T-helper 9 cell (primary cell): ENCODE measurements around the gene CS.
"Not testable (repeated sequence)": the region's sequence is repeated elsewhere in the genome, so short reads cannot be mapped to it uniquely, and the experiment has no call there.

ENCODE experiments used
- DNase-seq: peaks from one replicate; pipeline ENCODE4 v3.0.0-alpha.2; 2020

CS gene

GRCh38 chr12:56317675-56318074, 17.5 kb upstream of the CS start:
- DNase-seq, result no peak

DNA sequence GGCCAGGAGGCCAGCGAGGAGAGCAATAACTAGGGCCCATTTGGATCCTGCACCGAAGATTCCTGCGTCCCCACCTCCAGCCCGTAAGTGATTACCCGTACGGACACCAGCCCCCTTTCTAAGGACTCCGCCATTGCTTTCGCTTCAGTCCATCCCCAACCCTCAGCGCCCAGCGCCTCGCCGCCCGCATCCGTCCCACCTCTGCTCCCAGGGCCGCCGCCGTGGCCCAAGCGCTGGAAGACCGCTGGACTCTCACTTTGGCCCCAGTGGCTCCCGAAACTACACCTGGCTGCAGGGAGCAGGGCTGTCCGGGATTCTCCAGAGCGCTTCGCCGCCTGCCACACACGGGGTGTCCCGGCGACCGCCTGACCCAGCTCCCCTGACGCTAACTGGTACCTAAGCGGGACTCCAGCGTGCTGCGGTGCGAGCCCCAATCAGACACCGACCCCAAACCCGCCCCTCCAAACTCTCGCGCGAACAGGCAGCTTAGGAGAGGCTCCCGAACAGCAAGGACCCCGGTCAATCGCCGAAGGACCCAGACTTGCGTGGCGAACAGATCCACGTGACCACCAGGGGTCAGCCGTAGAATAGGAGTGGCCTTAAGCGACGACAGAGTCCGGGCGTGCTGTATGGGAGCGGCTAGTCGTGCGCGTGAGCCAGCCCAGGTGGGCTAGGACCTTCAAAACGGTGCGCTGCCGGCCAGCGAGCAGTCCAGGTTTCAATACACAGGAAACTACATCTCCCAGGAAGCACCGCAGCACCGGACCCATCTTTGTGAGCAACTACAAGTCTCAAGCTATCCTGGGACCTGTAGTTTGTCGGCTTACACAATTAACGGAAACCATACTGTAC, 15.7 kb upstream of the CS start, which contains the start of gene CNPY2:
Gene CNPY2, minus strand, starts transcription at position 367 of the 852 bp plus-strand sequence. CDS start 771 bp downstream, outside the sequence.
- DNase-seq, result peak; percentile 91

- DNase-seq, result no peak
Measured at GRCh38 chr12:56315249-56315621, 15.1 kb upstream of the CS start.

GRCh38 chr12:56311003-56311402, 10.9 kb upstream of the CS start:
- no peak for DNase-seq

GRCh38 chr12:56308714-56309113, 8.6 kb upstream of the CS start:
- DNase-seq, result no peak

GRCh38 chr12:56307221-56307965, 7.3 kb upstream of the CS start:
- no peak for DNase-seq

DNA sequence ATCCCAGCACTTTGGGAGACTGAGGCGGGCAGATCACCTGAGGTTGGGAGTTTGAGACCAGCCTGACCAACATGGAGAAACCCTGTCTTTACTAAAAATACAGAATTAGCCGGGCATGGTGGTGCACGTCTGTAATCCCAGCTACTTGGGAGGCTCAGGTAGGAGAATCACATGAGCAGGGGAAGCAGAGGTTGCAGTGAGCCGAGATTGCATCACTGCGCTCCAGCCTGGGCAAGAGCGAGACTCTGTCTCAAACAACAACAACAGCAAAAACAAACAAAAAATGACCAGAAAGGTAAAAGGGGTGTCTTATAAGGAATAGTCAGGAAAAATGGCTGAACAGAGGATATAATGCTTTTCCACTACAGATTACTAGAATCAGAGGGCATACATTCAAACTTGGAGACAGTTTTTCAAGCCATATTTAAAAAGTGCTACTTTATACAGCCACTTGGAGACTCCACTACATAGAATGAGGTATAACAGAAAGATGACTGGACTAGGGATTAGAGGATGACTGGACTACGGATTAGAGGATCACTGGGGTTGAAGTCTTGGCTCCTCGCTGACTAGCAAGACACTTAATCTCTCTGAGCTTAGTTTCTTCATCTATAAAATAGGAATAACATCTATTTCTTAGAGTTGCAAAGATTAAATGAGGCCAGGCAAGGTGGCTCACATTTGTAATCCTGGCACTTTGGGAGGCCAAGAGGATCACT, 4.9 kb upstream of the CS start:
- no peak for DNase-seq

- no peak for DNase-seq
Measured at GRCh38 chr12:56304276-56304675, 4.1 kb upstream of the CS start.

- no peak for DNase-seq
Measured at GRCh38 chr12:56300644-56301464, 724 bp upstream of the CS start.

- DNase-seq, result no peak
Measured at GRCh38 chr12:56299308-56299852, 750 bp downstream of the CS start.

DNA sequence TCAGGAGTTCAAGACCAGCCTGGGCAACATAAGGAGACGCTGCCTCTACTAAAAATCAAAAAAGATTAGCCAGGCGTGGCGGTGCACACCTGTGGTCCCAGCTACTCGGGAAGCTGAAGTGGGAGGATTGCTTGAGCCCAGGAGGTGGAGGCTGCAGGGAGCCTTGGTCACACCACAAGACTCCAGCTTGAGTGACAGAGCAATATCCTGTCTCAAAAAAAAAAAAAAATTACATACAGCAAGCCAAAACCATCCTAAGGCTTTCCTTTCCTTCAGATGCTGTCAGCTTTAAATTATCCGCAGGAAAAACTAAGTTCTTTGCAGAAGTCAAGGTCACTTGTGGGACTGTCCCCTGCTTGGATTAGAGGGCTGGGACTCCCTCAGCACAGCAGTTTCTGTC, 1.3 kb downstream of the CS start:
- no peak for DNase-seq

GRCh38 chr12:56297400-56297799, 2.7 kb downstream of the CS start:
- no peak for DNase-seq

DNA sequence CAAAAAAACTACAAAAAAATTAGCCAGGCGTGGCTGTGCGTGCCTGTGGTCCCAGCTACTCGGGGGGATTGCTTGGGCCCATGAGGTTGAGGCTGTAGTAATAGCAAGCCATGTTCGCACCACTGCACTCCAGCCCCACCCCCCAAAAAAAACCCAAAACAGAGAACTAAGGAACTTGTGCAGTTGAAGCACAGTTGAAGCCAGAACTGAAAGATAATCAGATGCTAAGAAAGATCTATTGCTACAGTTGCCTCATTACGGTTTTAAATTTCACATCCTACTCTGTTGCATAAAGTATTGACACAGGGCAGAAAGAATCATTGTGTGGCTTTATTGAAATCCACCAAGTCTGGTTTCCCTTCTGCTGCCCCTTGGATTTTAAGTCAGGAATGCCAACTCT, 3.8 kb downstream of the CS start:
- DNase-seq, result no peak

GRCh38 chr12:56293795-56294194, 6.3 kb downstream of the CS start:
- no peak for DNase-seq

- DNase-seq, result no peak
Measured at GRCh38 chr12:56288705-56289387, 11.3 kb downstream of the CS start.

- no peak for DNase-seq
Measured at GRCh38 chr12:56286044-56286830, 13.9 kb downstream of the CS start.

- not testable (repeated sequence) for DNase-seq
Measured at GRCh38 chr12:56284263-56284662, 15.9 kb downstream of the CS start.

DNA sequence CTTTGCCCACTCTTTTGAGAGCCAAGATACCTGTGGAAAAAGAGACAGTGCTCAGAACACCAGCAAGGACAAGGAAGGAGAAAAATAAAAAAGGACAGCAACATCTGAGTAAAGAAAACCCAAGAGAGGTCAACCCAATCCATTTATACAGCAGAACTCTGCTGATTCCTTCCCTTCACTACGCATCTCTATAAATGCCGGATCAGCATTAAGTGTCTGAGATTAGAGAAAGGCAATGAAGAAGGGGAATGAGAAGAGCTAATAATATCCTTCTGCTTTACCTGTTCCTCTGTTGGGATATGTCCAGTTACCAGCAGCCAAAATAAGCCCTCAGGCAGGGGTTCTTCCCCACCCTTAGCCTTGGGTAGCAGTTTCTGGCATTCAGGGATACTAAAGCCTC, 17.6 kb downstream of the CS start:
- no peak for DNase-seq

- no peak for DNase-seq
Measured at GRCh38 chr12:56282030-56282429, 18.1 kb downstream of the CS start.

DNA sequence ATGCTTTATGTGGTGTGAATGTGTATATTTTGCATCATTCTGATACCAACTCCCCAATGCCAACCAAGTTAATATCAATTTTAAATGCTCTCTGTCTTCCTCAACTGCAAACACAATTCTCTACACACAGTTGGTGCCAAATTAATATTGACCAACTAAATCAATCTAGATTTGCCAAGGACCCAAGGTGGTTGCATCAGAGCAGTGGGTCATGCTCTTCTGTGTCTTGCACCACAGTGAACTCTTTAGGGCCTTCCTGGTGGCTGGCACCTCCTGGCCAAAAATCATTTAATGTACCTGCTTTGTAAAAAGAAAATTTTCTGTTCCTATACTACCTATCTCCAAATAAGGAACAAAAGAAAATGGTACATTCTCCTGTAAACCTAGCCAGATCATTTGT, 19.3 kb downstream of the CS start:
- DNase-seq, result no peak

DNA sequence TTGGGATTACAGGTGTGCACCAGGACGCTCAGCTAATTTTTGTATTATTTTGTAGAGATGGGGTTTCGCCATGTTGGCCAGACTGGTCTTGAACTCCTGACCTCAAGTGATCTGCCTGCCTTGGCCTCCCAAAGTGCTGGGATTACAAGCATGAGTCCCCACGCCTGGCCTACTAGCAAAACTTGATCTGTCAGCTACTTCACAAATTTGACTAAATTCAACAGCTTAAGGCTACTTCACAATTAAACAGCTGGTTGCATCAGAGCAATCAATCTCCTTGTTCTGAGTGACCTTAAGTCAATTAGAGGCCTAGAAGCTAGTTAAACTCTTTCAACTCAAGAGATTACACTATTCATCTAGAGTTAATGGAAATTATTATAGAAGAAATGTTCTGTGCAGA, 21.2 kb downstream of the CS start:
- DNase-seq, result no peak
